ENCODE measurements around the gene G0S2.

DNA sequence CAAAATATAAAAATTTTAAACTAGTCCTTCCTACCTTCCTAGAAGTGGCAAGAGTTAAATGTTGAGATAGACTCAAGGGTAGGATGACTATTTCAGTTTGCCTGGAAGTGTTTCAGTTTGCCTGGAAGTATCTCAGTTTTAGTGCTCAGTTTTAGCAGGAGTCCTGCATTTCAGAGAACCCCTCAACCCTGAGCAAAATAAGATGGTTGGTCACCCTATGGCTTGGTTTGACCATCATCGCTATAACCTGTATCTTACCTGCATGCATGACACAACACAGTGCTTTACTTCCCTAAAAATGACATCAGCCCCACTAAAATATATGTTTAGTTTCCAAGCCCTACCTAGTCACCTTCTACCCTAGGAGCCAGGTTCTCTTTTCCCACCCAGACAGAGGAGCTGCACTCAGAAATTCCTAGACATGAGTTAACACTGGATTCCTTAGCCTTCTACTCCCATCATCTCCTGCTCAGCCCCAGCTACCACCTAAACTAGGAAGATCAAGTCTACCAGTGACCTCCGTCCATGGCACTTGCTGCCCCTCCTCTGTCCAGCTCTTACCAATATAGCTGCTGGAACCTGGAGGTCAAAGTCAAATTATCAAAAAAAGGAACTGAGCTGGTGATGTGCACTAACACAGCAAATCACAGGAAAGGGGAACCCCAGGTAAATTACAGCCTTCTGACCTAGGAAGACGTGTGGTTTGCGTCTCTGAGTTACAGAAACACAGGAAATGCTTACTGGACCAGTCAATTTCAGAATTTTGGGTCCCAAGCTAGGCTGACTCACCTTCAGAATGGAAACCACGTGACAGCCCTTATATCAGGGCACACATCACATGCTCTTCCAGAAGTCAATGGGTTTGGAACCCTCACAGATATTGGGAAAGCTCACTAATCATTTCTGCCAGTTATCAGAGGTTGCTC lies 2.2 kb upstream of the G0S2 start:
- TF ChIP-seq POLR2AphosphoS5 (IDR thresholded peaks at IDR 0.05; ENCODE audit: low read depth) (no peak), CTCF (IDR thresholded peaks at IDR 0.05; ENCODE audit: insufficient read depth, low read length) (no peak)

All from HL-60 (cell line).